K562 (cell line): ENCODE results near the gene ANKRD34A. TPM values are rescaled to one million over a fixed set of nuclear protein-coding genes. Genes with fewer than 3 reads are reported as not detected.

Experiments
- ATF1 ChIP-seq, 2 experiments: fragments of 450-650 bp in 1 of 2; IDR thresholded peaks; 2 replicates each; pipeline ENCODE4 v1.6.1; 2016; ENCODE audit warnings: missing compliant biosample characterization in 1 of 2, missing genetic modification characterization in 1 of 2
- BACH1 ChIP-seq: fragments of 200-800 bp; sonication (Bioruptor generic); IDR thresholded peaks from 2 replicates; pipeline ENCODE4 v1.6.1; 2016; ENCODE audit warnings: missing genetic modification characterization, missing compliant biosample characterization
- C11orf30 ChIP-seq: fragments of 450-650 bp; IDR thresholded peaks from 2 replicates; pipeline ENCODE4 v1.6.1; 2016; ENCODE audit warnings: low read depth, mild to moderate bottlenecking
- DACH1 ChIP-seq: fragments of 450-650 bp; IDR thresholded peaks from 2 replicates; pipeline ENCODE4 v1.6.1; 2018; ENCODE audit not compliant: partially characterized antibody
- EWSR1 ChIP-seq: fragments of 450-650 bp; IDR thresholded peaks from 2 replicates; pipeline ENCODE4 v1.6.1; 2018; ENCODE audit warnings: borderline replicate concordance, mild to moderate bottlenecking, low read depth, moderate library complexity; ENCODE audit not compliant: partially characterized antibody
- GABPB2 ChIP-seq: fragments of 250-450 bp; sonication (Bioruptor Pico); conservative IDR thresholded peaks from 2 replicates; pipeline ENCODE4 v1.5.1; 2021; ENCODE audit warnings: mild to moderate bottlenecking
- HOXB6 ChIP-seq: fragments of 250-450 bp; sonication (Bioruptor Pico); IDR thresholded peaks from 2 replicates; pipeline ENCODE4 v1.5.1; 2022; ENCODE audit warnings: mild to moderate bottlenecking, borderline replicate concordance
- JUND ChIP-seq, 2 experiments: IDR thresholded peaks; 2 replicates in 1 of 2; 3 replicates in 1 of 2; pipeline ENCODE4 v1.6.1; 2011; ENCODE audit warnings: borderline replicate concordance in 2 of 2, low read depth in 2 of 2, low read length in 2 of 2, improper control_type of control experiment in 1 of 2, missing biosample characterization in 1 of 2, missing genetic modification characterization in 1 of 2, missing genetic modification reagents in 1 of 2
- KDM4B ChIP-seq, 2 experiments: fragments of 450-650 bp in 1 of 2; sonication (generic) in 1 of 2; IDR thresholded peaks; 2 replicates each; pipeline ENCODE4 v1.6.1; 2016 to 2017; ENCODE audit warnings: borderline replicate concordance in 2 of 2, antibody characterized with exemption in 1 of 2, low read depth in 1 of 2, mild to moderate bottlenecking in 1 of 2
- MTA3 ChIP-seq: fragments of 450-650 bp; formaldehyde crosslinking; IDR thresholded peaks from 2 replicates; pipeline ENCODE4 v1.6.1; 2017; ENCODE audit warnings: mild to moderate bottlenecking, borderline replicate concordance
- PHF21A ChIP-seq: fragments of 450-650 bp; IDR thresholded peaks from 2 replicates; pipeline ENCODE4 v1.6.1; 2017; ENCODE audit warnings: low read depth, borderline replicate concordance
- RBBP5 ChIP-seq: fragments of 200-600 bp; sonication (generic); IDR thresholded peaks from 2 replicates; pipeline ENCODE4 v1.6.1; 2012; ENCODE audit warnings: borderline replicate concordance, mild to moderate bottlenecking, low read length, control low read depth, inconsistent platforms; ENCODE audit not compliant: insufficient read depth, poor library complexity, severe bottlenecking
- RHOXF2B ChIP-seq: fragments of 250-450 bp; sonication (Bioruptor Pico); conservative IDR thresholded peaks from 2 replicates; pipeline ENCODE4 v1.5.1; 2021
- ZNF316 ChIP-seq: fragments of 450-650 bp; IDR thresholded peaks from 2 replicates; pipeline ENCODE4 v1.6.1; 2016
- ZNF57 ChIP-seq: fragments of 450-650 bp; formaldehyde crosslinking; IDR thresholded peaks from 2 replicates; pipeline ENCODE4 v1.4.0; 2020; ENCODE audit warnings: mild to moderate bottlenecking, moderate library complexity
- ZNF778 ChIP-seq: fragments of 450-650 bp; formaldehyde crosslinking; IDR thresholded peaks from 2 replicates; pipeline ENCODE4 v1.4.0; 2020; ENCODE audit warnings: mild to moderate bottlenecking, moderate library complexity
- polyA plus RNA-seq, 8 experiments: library from polyadenylated mRNA; depleted of rRNA in 4 of 8; stranded (reverse) in 5 of 8; unstranded in 3 of 8; fragments of >200 nt; fragmentation: Nextera tagmentation in 2 of 8; fragmentation: Illumina TruSeq in 1 of 8; extraction: Ambion mirVana in 2 of 8; extraction: Trizol in 1 of 8; gene quantifications; 2 replicates each; pipeline versions ENCODE4 v1.2.1 to v1.2.3, GENCODE V29; 2011 to 2014; ENCODE audit warnings: inconsistent platforms in 1 of 8, missing spikeins in 1 of 8
- total RNA-seq, 7 experiments: library from RNA; depleted of rRNA in 6 of 7; stranded (reverse); fragments of >200 nt in 6 of 7; fragmentation: Illumina TruSeq in 2 of 7; extraction: Trizol in 2 of 7; gene quantifications; 2 replicates each; pipeline versions ENCODE4 v1.2.1 to v1.2.3, GENCODE V29; 2011 to 2021; ENCODE audit warnings: low replicate concordance in 1 of 7
- TF ChIP-seq, protein P1 (sequence below): fragments of 450-650 bp; formaldehyde crosslinking; IDR thresholded peaks from 2 replicates; pipeline ENCODE4 v1.4.0; 2020; ENCODE audit warnings: mild to moderate bottlenecking, moderate library complexity
- TF ChIP-seq, protein P2 (sequence below): fragments of 450-650 bp; formaldehyde crosslinking; IDR thresholded peaks from 2 replicates; pipeline ENCODE4 v1.4.0; 2022; ENCODE audit warnings: missing genetic modification characterization
- TF ChIP-seq, protein P3 (sequence below), 2 experiments: fragments of 450-650 bp in 1 of 2; sonication (generic) in 1 of 2; formaldehyde crosslinking in 1 of 2; IDR thresholded peaks in 1 of 2; conservative IDR thresholded peaks in 1 of 2; 2 replicates each; pipeline versions ENCODE4 v1.6.1 to v1.8.1; 2016 to 2023; ENCODE audit warnings: mild to moderate bottlenecking in 2 of 2, moderate library complexity in 2 of 2, inconsistent platforms in 1 of 2, missing genetic modification reagents in 1 of 2
- TF ChIP-seq, protein P4 (sequence below): fragments of 250-450 bp; sonication (Bioruptor Pico); IDR thresholded peaks from 2 replicates; pipeline ENCODE4 v1.5.0; 2022; ENCODE audit warnings: mild to moderate bottlenecking

The ANKRD34A gene
- total and polyA plus RNA-seq, 9 of the 15 experiments (the other 6 are each of a cell fraction or from before 2014, with no cell fraction given): 0.06 to 1.6 (median 0.43) TPM

DNA sequence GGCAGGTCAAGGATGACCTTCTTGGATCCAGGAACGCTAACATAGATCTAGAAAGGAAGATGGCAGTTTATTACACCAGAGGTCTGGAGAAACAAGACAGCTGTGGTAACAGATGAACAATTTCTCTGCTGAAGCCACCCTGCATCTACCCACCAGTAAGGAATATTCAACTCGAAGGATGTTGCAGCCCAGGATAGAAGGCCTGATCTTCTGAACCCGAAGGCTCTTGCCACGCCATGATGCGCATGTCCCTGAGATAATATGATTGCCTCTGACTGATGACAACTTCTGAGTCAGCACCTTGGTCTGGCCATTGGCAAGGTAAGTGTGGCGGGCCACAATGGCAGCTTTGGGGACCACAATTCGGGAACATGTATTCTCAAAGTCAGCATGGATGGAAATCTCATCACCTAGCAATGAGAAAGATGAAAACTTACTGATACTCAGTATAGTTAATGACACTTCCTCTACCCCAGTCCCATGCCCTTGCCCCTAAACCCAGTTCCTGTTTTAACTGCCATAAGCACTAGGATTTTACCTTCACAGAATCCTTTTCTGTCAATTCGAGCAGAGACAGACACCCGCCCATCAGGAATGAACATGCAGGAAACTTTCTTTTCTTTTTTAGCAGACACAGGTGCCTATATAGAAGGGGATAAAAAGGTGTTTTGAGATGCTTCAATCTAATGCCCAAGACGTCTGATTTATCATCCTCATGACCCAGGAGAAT, 30.2 kb upstream of the ANKRD34A start (continued):
- TF ChIP-seq JUND (IDR thresholded peaks at IDR 0.05; ENCODE audit: borderline replicate concordance, low read depth, low read length) (peak; percentile 47), JUND (tag; IDR thresholded peaks at IDR 0.05; ENCODE audit: borderline replicate concordance, low read depth, low read length) (peak; percentile 35; the same call in 1 of the 3 replicates), C11orf30 (peak; percentile 88), ZNF778 (CRISPR knock-in tag) (no peak), KDM4B (IDR thresholded peaks at IDR 0.05; ENCODE audit: borderline replicate concordance in 2 of 2, low read depth in 1 of 2) (no peak), HOXB6 (CRISPR knock-in tag) (peak; percentile 49; the same call in 1 of the 2 replicates), BACH1 (tag) (peak; percentile 84), DACH1 (no peak), EWSR1 (no peak), RBBP5 (no peak), RHOXF2B (CRISPR knock-in tag) (peak; percentile 39; the same call in 1 of the 2 replicates), ZNF57 (CRISPR knock-in tag) (0 out of 2 replicates have a peak, but pooled peaks have one; percentile 49), ATF1 (CRISPR knock-in tag; IDR thresholded peaks at IDR 0.05) (no peak), ATF1 (tag; IDR thresholded peaks at IDR 0.05) (peak; percentile 40; the same call in 1 of the 2 replicates), PHF21A (0 out of 2 replicates have a peak, but pooled peaks have one; percentile 21), MTA3 (0 out of 2 replicates have a peak, but pooled peaks have one; percentile 12), GABPB2 (CRISPR knock-in tag) (0 out of 2 replicates have a peak, but pooled peaks have one; percentile 49), ZNF316 (peak; percentile 92)
- TF ChIP-seq, protein P1, sequence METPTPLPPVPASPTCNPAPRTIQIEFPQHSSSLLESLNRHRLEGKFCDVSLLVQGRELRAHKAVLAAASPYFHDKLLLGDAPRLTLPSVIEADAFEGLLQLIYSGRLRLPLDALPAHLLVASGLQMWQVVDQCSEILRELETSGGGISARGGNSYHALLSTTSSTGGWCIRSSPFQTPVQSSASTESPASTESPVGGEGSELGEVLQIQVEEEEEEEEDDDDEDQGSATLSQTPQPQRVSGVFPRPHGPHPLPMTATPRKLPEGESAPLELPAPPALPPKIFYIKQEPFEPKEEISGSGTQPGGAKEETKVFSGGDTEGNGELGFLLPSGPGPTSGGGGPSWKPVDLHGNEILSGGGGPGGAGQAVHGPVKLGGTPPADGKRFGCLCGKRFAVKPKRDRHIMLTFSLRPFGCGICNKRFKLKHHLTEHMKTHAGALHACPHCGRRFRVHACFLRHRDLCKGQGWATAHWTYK (CRISPR knock-in tag): peak; percentile 63; the same call in 1 of the 2 replicates
- TF ChIP-seq, protein P2, sequence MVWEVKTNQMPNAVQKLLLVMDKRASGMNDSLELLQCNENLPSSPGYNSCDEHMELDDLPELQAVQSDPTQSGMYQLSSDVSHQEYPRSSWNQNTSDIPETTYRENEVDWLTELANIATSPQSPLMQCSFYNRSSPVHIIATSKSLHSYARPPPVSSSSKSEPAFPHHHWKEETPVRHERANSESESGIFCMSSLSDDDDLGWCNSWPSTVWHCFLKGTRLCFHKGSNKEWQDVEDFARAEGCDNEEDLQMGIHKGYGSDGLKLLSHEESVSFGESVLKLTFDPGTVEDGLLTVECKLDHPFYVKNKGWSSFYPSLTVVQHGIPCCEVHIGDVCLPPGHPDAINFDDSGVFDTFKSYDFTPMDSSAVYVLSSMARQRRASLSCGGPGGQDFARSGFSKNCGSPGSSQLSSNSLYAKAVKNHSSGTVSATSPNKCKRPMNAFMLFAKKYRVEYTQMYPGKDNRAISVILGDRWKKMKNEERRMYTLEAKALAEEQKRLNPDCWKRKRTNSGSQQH: peak; percentile 49; the same call in 1 of the 2 replicates
- TF ChIP-seq, protein P3, sequence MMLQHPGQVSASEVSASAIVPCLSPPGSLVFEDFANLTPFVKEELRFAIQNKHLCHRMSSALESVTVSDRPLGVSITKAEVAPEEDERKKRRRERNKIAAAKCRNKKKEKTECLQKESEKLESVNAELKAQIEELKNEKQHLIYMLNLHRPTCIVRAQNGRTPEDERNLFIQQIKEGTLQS (IDR thresholded peaks at IDR 0.05): peak; percentile 56
- TF ChIP-seq, protein P3 (CRISPR knock-in tag; conservative IDR thresholded peaks at IDR 0.05): no peak; the same call in 1 of the 2 replicates
- TF ChIP-seq, protein P4, sequence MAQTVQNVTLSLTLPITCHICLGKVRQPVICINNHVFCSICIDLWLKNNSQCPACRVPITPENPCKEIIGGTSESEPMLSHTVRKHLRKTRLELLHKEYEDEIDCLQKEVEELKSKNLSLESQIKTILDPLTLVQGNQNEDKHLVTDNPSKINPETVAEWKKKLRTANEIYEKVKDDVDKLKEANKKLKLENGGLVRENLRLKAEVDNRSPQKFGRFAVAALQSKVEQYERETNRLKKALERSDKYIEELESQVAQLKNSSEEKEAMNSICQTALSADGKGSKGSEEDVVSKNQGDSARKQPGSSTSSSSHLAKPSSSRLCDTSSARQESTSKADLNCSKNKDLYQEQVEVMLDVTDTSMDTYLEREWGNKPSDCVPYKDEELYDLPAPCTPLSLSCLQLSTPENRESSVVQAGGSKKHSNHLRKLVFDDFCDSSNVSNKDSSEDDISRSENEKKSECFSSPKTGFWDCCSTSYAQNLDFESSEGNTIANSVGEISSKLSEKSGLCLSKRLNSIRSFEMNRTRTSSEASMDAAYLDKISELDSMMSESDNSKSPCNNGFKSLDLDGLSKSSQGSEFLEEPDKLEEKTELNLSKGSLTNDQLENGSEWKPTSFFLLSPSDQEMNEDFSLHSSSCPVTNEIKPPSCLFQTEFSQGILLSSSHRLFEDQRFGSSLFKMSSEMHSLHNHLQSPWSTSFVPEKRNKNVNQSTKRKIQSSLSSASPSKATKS: no peak
